KMS-11 (cell line): ENCODE results near the gene PDLIM3.

Source experiments
- H2AFZ ChIP-seq: fragments of 200-600 bp; sonication (generic); 2 replicates; pipeline ENCODE4 v1.6.1; 2016; ENCODE audit warnings: antibody characterized with exemption, mixed run types, low read depth
- H3K27ac ChIP-seq: fragments of 200-600 bp; sonication (generic); 2 replicates; pipeline ENCODE4 v1.6.1; 2016; ENCODE audit warnings: mild to moderate bottlenecking, mixed run types
- H3K27me3 ChIP-seq: fragments of 200-600 bp; sonication (generic); 2 replicates; pipeline ENCODE4 v1.6.1; 2017; ENCODE audit warnings: mild to moderate bottlenecking, low read depth, mixed run types, moderate library complexity; ENCODE audit not compliant: insufficient read depth
- H3K36me3 ChIP-seq: fragments of 200-600 bp; sonication (generic); 2 replicates; pipeline ENCODE4 v1.6.1; 2017; ENCODE audit warnings: mild to moderate bottlenecking, mixed run types; ENCODE audit not compliant: insufficient read depth
- H3K4me1 ChIP-seq: fragments of 200-600 bp; sonication (generic); 2 replicates; pipeline ENCODE4 v1.6.1; 2016; ENCODE audit warnings: mild to moderate bottlenecking, low read depth, mixed run types; ENCODE audit not compliant: poor library complexity, severe bottlenecking
- H3K4me2 ChIP-seq: fragments of 200-600 bp; sonication (generic); 2 replicates; pipeline ENCODE4 v1.7.0; 2016; ENCODE audit warnings: mild to moderate bottlenecking, mixed run types
- H3K4me3 ChIP-seq: fragments of 200-600 bp; sonication (generic); IDR thresholded peaks from 2 replicates; pipeline ENCODE4 v1.6.1; 2017; ENCODE audit warnings: low read depth, low read length, mixed read lengths; ENCODE audit not compliant: insufficient read depth
- H3K79me2 ChIP-seq: fragments of 200-600 bp; sonication (generic); 2 replicates; pipeline ENCODE4 v1.6.1; 2016; ENCODE audit warnings: low read depth, mixed run types; ENCODE audit not compliant: insufficient read depth
- H3K9ac ChIP-seq: fragments of 200-600 bp; sonication (generic); 2 replicates; pipeline ENCODE4 v1.6.1; 2016; ENCODE audit warnings: mild to moderate bottlenecking, mixed run types
- H4K20me1 ChIP-seq: fragments of 200-600 bp; sonication (generic); 2 replicates; pipeline ENCODE4 v1.6.1; 2016; ENCODE audit warnings: mild to moderate bottlenecking, mixed run types; ENCODE audit not compliant: insufficient read depth
- CTCF ChIP-seq: fragments of 200-600 bp; sonication (generic); conservative IDR thresholded peaks from 2 replicates; pipeline ENCODE4 v1.6.1; 2017; ENCODE audit warnings: low read depth, mild to moderate bottlenecking, antibody characterized with exemption, low read length, moderate library complexity, mixed read lengths

The PDLIM3 gene

GRCh38 chr4:185565696-185566095, 30.4 kb upstream of the PDLIM3 start:
- no peaks in the 10 kb centered on the region for H3K27me3 ChIP-seq
- no peak overlapping the region for H3K27ac ChIP-seq
- no peak overlapping the region for H3K4me2 ChIP-seq

GRCh38 chr4:185564349-185564748, 29.0 kb upstream of the PDLIM3 start:
- Histone ChIP-seq H2AFZ (no peak overlapping the region), H3K4me1 (peaks cover 15% of the 10 kb centered on the region), H3K79me2 (no peaks in the 10 kb centered on the region), H3K4me2 (no peak overlapping the region), H3K27ac (no peak overlapping the region), H3K36me3 (no peaks in the 10 kb centered on the region), H3K27me3 (no peaks in the 10 kb centered on the region), H3K4me3 (no peak overlapping the region), H3K9ac (no peak overlapping the region), H4K20me1 (no peaks in the 10 kb centered on the region)
- no peak for TF ChIP-seq CTCF

More at GRCh38 chr4:185565696-185566095, 30.4 kb upstream of the PDLIM3 start:
- Histone ChIP-seq H3K79me2 (no peaks in the 10 kb centered on the region), H2AFZ (no peak overlapping the region), H3K9ac (no peak overlapping the region), H3K4me1 (peaks cover 1% of the 10 kb centered on the region), H3K4me3 (no peak overlapping the region), H3K36me3 (no peaks in the 10 kb centered on the region), H4K20me1 (no peaks in the 10 kb centered on the region)
- no peak for TF ChIP-seq CTCF

GRCh38 chr4:185562531-185562930, 27.2 kb upstream of the PDLIM3 start:
- no peak overlapping the region for H2AFZ ChIP-seq

GRCh38 chr4:185560316-185560715, 25.0 kb upstream of the PDLIM3 start:
- no peaks in the 10 kb centered on the region for H3K36me3 ChIP-seq
- H3K4me1 ChIP-seq = peaks cover 38% of the 10 kb centered on the region
- H3K27me3 ChIP-seq = no peaks in the 10 kb centered on the region
- H3K4me3 ChIP-seq = no peak overlapping the region
- peak overlapping the region; percentile 64 for H3K27ac ChIP-seq
- peak overlapping the region; percentile 69 for H3K4me2 ChIP-seq
- peak overlapping the region; percentile 82 for H2AFZ ChIP-seq
- H4K20me1 ChIP-seq = no peaks in the 10 kb centered on the region
- H3K79me2 ChIP-seq = no peaks in the 10 kb centered on the region
- H3K9ac ChIP-seq = peak overlapping the region; percentile 45; the same call in 1 of the 2 replicates
- no peak for TF ChIP-seq CTCF

More at GRCh38 chr4:185562531-185562930, 27.2 kb upstream of the PDLIM3 start:
- no peaks in the 10 kb centered on the region for H3K79me2 ChIP-seq
- no peak overlapping the region for H3K9ac ChIP-seq
- H4K20me1 ChIP-seq = no peaks in the 10 kb centered on the region
- no peak overlapping the region for H3K4me3 ChIP-seq
- no peak overlapping the region for H3K27ac ChIP-seq
- no peak for TF ChIP-seq CTCF
- no peak overlapping the region for H3K4me2 ChIP-seq
- no peaks in the 10 kb centered on the region for H3K27me3 ChIP-seq
- H3K4me1 ChIP-seq = peaks cover 28% of the 10 kb centered on the region
- H3K36me3 ChIP-seq = no peaks in the 10 kb centered on the region
